ENCODE data around the gene CSNK1G2.

DNA sequence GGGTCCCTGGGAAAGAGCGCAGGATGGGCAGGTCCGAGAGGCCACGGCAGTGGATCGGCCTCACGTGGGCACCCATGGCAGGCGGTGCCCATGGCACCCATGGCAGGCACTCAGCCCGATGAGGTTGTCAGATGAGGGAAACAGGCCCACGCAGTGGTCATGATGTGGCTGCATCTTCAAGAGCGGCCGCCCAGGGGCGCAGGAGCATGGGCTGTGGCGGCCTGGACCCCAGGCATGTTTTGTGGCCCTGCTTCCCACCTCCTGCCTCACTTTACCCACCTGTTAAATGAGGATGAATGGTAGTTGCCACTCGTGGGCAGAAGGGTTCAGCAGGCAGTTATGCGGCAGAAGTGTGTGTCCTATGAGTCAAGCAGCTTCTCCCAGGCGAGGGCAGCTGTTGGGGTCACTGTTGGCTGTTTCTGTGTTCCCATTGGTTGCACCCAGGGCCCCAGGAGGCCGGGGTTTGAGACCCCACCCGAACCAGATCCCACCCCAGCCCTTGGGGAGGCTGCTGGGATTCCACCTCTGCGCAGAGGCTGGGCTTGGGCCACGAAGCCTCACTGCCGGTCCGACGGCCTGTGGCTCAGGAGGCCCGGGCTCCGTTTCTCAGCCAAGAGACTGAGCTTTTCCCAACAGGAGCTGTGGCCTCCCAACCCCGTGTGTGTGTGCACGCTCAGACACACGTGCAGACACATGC is 30.0 kb downstream of the CSNK1G2 start:
- TF ChIP-seq, protein P1, sequence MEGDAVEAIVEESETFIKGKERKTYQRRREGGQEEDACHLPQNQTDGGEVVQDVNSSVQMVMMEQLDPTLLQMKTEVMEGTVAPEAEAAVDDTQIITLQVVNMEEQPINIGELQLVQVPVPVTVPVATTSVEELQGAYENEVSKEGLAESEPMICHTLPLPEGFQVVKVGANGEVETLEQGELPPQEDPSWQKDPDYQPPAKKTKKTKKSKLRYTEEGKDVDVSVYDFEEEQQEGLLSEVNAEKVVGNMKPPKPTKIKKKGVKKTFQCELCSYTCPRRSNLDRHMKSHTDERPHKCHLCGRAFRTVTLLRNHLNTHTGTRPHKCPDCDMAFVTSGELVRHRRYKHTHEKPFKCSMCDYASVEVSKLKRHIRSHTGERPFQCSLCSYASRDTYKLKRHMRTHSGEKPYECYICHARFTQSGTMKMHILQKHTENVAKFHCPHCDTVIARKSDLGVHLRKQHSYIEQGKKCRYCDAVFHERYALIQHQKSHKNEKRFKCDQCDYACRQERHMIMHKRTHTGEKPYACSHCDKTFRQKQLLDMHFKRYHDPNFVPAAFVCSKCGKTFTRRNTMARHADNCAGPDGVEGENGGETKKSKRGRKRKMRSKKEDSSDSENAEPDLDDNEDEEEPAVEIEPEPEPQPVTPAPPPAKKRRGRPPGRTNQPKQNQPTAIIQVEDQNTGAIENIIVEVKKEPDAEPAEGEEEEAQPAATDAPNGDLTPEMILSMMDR (IDR thresholded peaks at IDR 0.05): no peak
- no peak for TF ChIP-seq POLR2AphosphoS5 (IDR thresholded peaks at IDR 0.05)
